Endothelial cell of umbilical vein (primary cell): ENCODE data around the gene PARVA.

ENCODE experiments used
- EZH2 ChIP-seq: IDR thresholded peaks from 2 replicates; pipeline ENCODE4 v1.6.1; 2012; ENCODE audit warnings: borderline replicate concordance, low read depth, mild to moderate bottlenecking, moderate library complexity, low read length, inconsistent platforms; ENCODE audit not compliant: severe bottlenecking
- POLR2AphosphoS5 ChIP-seq: IDR thresholded peaks from 2 replicates; pipeline ENCODE4 v1.6.1; 2012; ENCODE audit warnings: low read depth, mild to moderate bottlenecking, control low read depth, low read length, moderate library complexity; ENCODE audit not compliant: insufficient read depth
- TF ChIP-seq, protein P1 (sequence below), 2 donors: IDR thresholded peaks; 1 replicate in 1 of 2; 2 replicates in 1 of 2; pipeline ENCODE4 v1.5.1; 2011; ENCODE audit warnings: low read length in 2 of 2, mild to moderate bottlenecking in 2 of 2, moderate library complexity in 2 of 2, control low read depth in 1 of 2, inconsistent platforms in 1 of 2, low read depth in 1 of 2; ENCODE audit not compliant: insufficient read depth in 1 of 2; ENCODE audit errors: extremely low read depth in 1 of 2

DNA sequence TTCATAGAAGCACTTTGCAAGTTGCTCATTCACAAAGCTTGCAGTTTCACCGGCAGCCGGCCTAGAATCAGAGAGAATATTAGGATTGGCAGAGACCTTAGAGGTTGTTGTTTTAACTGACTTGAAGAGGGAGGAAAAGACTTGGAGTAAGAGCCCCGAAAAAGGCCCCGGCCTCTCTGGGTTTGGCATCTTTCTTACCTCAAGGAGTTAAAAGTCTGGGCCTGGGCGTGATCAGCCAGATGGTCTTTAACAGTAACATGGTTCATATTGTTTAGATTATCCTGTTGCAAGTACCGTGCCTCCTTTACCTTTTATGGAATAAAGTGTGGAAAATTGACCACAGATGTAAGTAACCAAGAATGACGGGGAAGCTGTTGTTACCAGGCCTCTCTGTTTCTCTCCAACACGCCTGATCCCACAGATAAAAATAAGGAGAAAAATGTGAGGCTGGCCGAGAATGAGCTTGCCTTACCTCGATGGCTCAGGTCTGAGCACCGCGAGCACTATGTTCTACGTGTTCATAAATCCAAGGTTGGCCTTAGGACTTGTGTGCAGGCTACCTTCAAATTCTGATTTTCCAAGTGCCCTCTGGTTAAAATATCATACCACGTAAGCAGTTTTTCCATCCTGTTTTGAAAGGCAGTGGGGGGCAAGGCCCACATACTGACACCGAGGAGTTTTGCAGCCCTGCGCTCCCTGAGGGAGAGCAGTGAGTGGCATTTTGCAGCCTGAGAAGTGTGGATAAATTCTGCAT is 56.4 kb downstream of the PARVA start:
- TF ChIP-seq, protein P1, sequence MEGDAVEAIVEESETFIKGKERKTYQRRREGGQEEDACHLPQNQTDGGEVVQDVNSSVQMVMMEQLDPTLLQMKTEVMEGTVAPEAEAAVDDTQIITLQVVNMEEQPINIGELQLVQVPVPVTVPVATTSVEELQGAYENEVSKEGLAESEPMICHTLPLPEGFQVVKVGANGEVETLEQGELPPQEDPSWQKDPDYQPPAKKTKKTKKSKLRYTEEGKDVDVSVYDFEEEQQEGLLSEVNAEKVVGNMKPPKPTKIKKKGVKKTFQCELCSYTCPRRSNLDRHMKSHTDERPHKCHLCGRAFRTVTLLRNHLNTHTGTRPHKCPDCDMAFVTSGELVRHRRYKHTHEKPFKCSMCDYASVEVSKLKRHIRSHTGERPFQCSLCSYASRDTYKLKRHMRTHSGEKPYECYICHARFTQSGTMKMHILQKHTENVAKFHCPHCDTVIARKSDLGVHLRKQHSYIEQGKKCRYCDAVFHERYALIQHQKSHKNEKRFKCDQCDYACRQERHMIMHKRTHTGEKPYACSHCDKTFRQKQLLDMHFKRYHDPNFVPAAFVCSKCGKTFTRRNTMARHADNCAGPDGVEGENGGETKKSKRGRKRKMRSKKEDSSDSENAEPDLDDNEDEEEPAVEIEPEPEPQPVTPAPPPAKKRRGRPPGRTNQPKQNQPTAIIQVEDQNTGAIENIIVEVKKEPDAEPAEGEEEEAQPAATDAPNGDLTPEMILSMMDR (IDR thresholded peaks at IDR 0.05; ENCODE audit: extremely low read depth in 1 of 2, insufficient read depth in 1 of 2, low read depth in 1 of 2, low read length in 2 of 2): no peak
- TF ChIP-seq EZH2 (no peak), POLR2AphosphoS5 (no peak)
